Body of pancreas (tissue), 4 donors: ENCODE measurements around the gene EML3.

Source experiments
- CTCF ChIP-seq, 7 experiments: fragments of 450-650 bp in 4 of 7; fragments of 200-600 bp in 3 of 7; sonication (generic) in 3 of 7; IDR thresholded peaks; one replicate each; pipeline ENCODE4 v1.5.1; 2016 to 2019; ENCODE audit warnings: antibody characterized with exemption in 7 of 7
- POLR2A ChIP-seq, 3 donors: fragments of 450-650 bp; IDR thresholded peaks; one replicate each; pipeline ENCODE4 v1.6.1; 2016; ENCODE audit warnings: antibody characterized with exemption in 3 of 3, mild to moderate bottlenecking in 2 of 3

- TF ChIP-seq CTCF (IDR thresholded peaks at IDR 0.05) (no peak), POLR2A (IDR thresholded peaks at IDR 0.05) (no peak)
These were observed 20.3 kb downstream of the EML3 start for GRCh38 chr11:62592146-62592815.
